SJCRH30 (cell line): ENCODE data around the gene CACNA2D3. TPM values are rescaled to one million over a fixed set of nuclear protein-coding genes. Genes with fewer than 3 reads are reported as not detected.

Experiments
- DNase-seq, 2 experiments: peaks; one replicate each; pipeline ENCODE4 v3.0.0-alpha.2; 2015 to 2020
- H3K27ac ChIP-seq: fragments of 250-450 bp; sonication (Bioruptor Pico); 2 replicates; pipeline ENCODE4 v1.5.1; 2020; ENCODE audit warnings: mild to moderate bottlenecking, moderate library complexity
- H3K27me3 ChIP-seq: fragments of 250-450 bp; sonication (Bioruptor Pico); 2 replicates; pipeline ENCODE4 v1.5.1; 2020; ENCODE audit warnings: mild to moderate bottlenecking, moderate library complexity
- H3K36me3 ChIP-seq: fragments of 250-450 bp; sonication (Bioruptor Pico); 2 replicates; pipeline ENCODE4 v1.5.1; 2020; ENCODE audit warnings: mild to moderate bottlenecking, moderate library complexity
- H3K4me1 ChIP-seq: fragments of 250-450 bp; sonication (Bioruptor Pico); 2 replicates; pipeline ENCODE4 v1.5.1; 2020; ENCODE audit warnings: mild to moderate bottlenecking, moderate library complexity
- H3K4me3 ChIP-seq: fragments of 250-450 bp; sonication (Bioruptor Pico); 2 replicates; pipeline ENCODE4 v1.5.1; 2020; ENCODE audit warnings: mild to moderate bottlenecking, moderate library complexity
- H3K9me3 ChIP-seq: fragments of 250-450 bp; sonication (Bioruptor Pico); replicated peaks from 2 replicates; pipeline ENCODE4 v1.5.1; 2020; ENCODE audit warnings: mild to moderate bottlenecking, moderate library complexity
- total RNA-seq: library from RNA; depleted of rRNA; stranded (reverse); fragments of >200 nt; shearing (Covaris generic); gene quantifications from 2 replicates; pipeline ENCODE4 v1.2.3, GENCODE V29; 2014

The CACNA2D3 gene
- total RNA-seq, 1 experiment from 2014 or later, result 0.22 TPM

DNA sequence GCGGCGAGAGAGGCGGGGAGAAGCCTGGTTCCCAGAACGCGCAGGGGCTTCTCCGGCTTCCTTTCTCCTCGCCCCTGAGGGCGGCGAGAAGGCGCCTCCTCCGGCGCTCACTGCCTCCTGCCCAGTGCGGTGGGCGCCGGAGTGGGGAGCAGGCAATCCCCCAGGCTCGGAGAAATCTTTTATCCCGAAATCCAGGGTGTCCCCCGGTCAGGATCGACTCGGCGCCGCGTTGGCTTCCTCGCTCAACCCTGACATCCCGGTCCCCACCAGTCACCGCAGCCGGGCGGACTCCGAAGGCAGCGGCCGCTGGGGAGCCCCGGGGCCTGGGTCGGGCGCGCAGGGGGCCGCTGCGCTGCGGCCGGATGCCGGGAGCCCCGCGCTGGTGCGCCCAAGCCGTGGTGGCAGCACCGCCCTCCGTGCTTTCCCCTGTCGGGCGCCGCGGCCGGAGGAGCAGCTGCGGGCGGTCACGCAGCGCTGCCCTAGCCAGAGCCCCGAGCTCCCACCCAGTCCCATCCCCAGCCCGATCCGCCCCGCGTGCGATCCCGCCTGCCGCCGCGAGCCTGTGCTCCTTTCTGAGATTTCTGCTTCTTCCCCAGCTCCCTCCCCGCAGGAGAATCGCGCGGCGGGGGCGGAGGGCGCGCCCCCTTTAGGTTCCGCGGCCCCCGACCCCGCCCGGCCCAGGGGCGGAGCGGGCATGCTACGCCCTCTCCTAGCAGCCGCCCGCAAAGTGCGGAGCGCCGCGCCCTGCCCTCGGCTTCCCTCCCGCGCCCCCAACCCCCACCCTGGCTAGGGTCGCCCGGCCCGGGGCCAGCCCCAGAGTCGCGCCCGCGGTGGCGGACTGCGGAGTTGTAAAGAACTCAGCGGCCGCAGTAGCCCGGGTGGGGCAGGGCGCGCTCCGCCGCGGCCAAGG, 683 bp upstream of the CACNA2D3 start:
- Histone ChIP-seq H3K36me3 (no peaks in the 10 kb centered on the region), H3K27ac (no peak overlapping the region), H3K4me1 (no peaks in the 10 kb centered on the region), H3K4me3 (no peak overlapping the region), H3K9me3 (no peaks in the 10 kb centered on the region), H3K27me3 (no peaks in the 10 kb centered on the region)
- DNase-seq, result no peak

DNA sequence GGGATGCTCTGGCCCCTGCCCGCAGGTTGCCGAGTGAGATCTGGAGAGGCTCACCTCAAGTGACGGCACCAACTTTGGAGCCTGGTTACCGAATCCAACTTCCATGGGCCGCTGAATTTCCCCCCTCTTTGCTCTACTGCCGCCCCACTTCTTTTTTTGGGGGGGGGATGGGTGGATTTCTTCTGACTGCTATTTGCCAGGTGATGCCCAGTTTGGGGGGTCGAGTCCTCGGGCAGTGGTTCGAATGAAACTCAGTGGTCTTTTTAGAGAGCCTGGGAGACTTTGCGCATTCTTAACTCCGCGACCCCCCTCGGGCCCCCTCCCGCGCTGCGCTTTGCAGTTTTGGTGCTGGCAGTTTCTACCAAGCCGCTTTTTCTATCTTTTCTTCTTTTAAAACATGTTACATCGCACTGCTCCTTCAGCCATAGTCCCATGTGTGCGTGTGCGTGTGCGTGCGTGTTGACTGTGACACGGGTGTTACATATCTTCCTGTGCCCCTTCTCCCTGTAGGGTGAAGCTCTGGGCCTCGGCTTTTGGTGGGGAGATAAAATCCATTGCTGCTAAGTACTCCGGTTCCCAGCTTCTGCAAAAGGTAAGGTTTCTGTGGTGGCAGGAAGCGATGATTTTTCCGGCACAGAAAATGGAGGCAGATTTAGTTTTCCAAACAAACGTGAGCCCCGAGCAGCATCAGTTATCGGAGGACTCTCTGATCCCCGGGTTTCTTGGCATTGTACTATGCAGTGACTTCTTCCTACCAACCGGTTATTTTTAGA, 837 bp downstream of the CACNA2D3 start:
- Histone ChIP-seq H3K36me3 (no peaks in the 10 kb centered on the region), H3K4me3 (no peak overlapping the region), H3K27me3 (no peaks in the 10 kb centered on the region), H3K9me3 (no peaks in the 10 kb centered on the region), H3K27ac (no peak overlapping the region), H3K4me1 (no peaks in the 10 kb centered on the region)
- DNase-seq, result no peak

DNA sequence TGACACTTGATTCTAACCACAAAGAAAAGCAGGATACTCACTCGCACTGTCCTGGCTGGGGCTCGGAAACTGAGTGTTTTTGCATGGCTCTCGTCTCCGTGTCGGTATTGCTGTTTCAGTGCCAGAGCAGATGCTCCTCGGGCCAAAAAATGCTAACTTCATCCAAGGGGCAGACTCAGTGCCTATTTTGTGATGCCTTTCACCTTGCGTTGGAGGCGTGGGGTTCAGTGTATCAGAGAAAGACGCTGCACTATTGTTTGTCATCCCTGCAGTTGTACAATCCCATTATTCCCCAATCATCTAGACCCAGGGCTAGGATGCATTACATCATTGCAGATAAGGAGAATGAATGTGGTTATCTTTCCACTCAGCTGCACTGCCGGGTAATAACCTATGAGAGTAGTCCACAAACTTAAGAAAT, 1.4 kb downstream of the CACNA2D3 start:
- H3K4me3 ChIP-seq, result no peak overlapping the region
- H3K4me1 ChIP-seq, result no peaks in the 10 kb centered on the region
- H3K9me3 ChIP-seq, result no peaks in the 10 kb centered on the region
- H3K27me3 ChIP-seq, result no peaks in the 10 kb centered on the region
- no peaks in the 10 kb centered on the region for H3K36me3 ChIP-seq
- no peak for DNase-seq
- H3K27ac ChIP-seq, result no peak overlapping the region

DNA sequence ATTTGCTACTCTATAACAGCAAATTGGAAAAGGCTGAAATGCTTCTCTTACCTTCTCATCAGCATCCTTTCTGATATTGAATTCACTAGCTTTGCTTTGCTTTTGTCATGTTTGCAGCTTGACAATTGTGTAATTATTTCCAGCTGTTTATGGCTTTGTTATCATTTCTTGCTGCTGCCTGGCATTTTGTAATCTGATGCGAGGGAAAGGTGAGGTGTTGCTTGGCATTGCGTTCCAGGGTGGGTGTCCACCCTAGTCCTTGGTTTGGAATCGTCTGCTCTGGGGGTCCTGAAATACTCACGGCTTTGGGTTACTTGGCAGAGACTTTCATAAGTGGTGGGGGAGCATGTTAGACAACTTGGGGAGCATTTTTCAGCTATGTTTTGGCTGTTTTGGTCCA, 2.9 kb downstream of the CACNA2D3 start:
- Histone ChIP-seq H3K36me3 (no peaks in the 10 kb centered on the region), H3K4me1 (no peaks in the 10 kb centered on the region), H3K9me3 (no peaks in the 10 kb centered on the region), H3K27me3 (no peaks in the 10 kb centered on the region), H3K4me3 (no peak overlapping the region), H3K27ac (no peak overlapping the region)
- no peak for DNase-seq

DNA sequence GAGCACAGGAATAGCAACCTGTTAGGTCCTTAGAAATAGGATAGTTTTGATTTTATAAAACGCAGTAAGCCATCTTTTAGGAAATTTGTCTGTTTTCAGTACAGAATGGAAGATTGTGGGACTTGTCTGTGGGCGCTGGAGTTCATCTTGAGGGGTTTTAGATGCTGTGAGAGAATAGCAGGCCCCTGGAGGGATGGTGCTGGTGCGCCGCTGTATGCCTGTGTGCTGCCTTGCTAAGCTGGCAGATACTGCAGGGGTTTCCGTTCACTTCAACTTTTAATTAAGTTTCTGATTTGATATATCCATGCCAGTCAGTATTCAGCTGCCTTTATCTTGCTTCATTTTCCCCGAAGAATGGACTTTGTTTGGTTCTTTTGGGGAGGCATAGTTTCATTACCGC, 4.2 kb downstream of the CACNA2D3 start:
- no peaks in the 10 kb centered on the region for H3K27me3 ChIP-seq
- no peak overlapping the region for H3K4me3 ChIP-seq
- no peaks in the 10 kb centered on the region for H3K4me1 ChIP-seq
- no peak overlapping the region for H3K27ac ChIP-seq
- no peaks in the 10 kb centered on the region for H3K9me3 ChIP-seq
- H3K36me3 ChIP-seq, result no peaks in the 10 kb centered on the region
- no peak for DNase-seq

DNA sequence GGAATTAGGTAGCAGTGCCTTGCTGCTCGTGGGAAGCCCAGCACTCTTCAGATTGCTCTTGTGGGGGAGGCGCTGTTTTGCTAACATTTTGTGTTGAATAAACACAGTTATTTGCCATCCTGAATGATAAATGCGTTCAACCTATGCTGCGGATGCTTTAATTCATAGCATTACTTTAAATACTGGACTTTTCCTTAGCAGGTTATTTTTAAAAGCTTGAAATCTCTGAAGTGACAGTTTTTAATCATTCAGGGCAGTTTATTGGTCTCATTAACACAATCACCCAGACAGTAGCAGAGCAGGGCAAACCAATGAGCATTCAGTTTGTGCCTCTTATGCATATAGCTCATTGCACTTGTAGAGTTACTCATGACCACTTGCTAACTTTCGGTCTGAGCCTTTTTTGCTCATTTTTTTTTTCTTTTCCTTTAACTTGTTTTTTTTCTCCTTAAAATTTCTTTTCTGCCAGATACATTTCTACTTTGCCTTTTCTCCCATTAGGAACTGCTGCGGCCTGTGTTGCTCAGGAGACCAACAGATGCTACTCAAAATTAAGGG, 5.2 kb downstream of the CACNA2D3 start:
- no peak for DNase-seq
- H3K27ac ChIP-seq, result no peak overlapping the region
- H3K27me3 ChIP-seq, result no peaks in the 10 kb centered on the region
- no peaks in the 10 kb centered on the region for H3K36me3 ChIP-seq
- H3K9me3 ChIP-seq, result no peaks in the 10 kb centered on the region
- no peak overlapping the region for H3K4me3 ChIP-seq
- no peaks in the 10 kb centered on the region for H3K4me1 ChIP-seq

DNA sequence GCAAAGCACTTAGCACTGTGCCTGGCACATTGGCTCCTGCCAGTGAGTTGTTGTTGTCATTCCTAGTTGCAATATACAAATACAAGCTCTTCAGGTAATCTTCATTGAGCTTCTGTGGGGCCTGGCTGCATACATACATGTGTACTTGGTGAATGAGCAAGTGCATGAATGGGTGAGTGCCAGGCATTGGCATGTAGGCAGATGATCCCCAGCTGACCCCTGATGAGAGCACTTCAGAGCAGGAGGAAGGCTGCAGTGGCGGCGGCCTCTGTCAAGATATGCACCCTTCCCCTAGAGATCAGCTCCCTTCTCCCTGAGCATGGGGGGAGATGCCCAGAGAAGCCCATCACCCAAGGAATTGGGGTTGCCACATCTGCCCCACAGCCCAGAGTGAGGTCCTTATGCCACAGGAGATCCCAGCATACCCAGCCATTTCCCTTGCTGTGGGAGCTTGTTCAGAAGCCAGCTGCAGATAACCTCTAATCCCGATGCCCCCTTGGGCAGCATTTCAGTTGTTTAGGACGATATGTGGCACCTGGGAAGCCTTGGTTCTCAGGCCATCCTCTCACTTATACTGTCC, 8.8 kb downstream of the CACNA2D3 start:
- H3K9me3 ChIP-seq, result no peaks in the 10 kb centered on the region
- H3K36me3 ChIP-seq, result no peaks in the 10 kb centered on the region
- no peaks in the 10 kb centered on the region for H3K27me3 ChIP-seq
- H3K27ac ChIP-seq, result no peak overlapping the region
- no peak overlapping the region for H3K4me3 ChIP-seq
- DNase-seq, result no peak
- no peaks in the 10 kb centered on the region for H3K4me1 ChIP-seq

DNA sequence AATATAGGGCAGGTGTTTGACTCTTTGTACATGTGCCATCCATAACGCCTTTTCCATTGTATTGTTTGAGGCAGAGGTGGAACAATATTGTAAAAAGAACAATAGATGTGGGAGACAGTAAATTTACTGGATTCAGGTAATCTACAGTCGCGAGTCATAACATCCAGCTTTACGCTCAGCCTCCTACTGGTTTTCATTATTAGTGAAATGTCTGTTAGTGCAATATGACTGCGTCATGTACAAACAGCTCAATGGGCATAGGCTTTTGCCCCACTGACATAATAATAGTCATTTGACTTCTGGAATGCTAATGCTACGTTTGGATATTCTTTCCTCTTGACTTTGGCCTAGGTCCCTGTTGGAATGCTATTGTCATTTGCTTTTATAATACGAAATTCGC, 9.5 kb downstream of the CACNA2D3 start:
- Histone ChIP-seq H3K4me3 (no peak overlapping the region), H3K9me3 (no peaks in the 10 kb centered on the region), H3K36me3 (no peaks in the 10 kb centered on the region), H3K27ac (no peak overlapping the region), H3K4me1 (no peaks in the 10 kb centered on the region), H3K27me3 (no peaks in the 10 kb centered on the region)
- DNase-seq, result no peak

DNA sequence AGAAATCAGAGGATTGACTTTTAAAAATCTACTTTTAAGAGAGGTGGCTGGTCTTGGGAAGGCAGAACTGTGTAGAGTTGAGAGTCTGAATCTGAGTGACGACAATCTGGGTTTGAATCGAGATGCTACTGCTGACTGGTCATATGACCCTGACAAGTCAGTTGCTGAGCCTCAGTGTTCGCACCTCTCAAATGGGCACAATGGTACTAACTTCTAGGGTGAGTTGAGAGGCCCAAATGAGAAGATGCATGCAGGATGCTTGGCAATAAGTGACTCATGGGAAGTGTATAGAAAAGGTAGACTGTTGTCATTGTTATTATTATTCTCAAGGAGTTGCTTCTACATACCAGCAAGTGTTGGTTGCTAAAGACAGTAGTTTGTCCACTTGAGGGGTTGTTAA, 10.3 kb downstream of the CACNA2D3 start:
- Histone ChIP-seq H3K4me1 (no peaks in the 10 kb centered on the region), H3K27ac (no peak overlapping the region), H3K27me3 (no peaks in the 10 kb centered on the region), H3K4me3 (no peak overlapping the region), H3K9me3 (no peaks in the 10 kb centered on the region), H3K36me3 (no peaks in the 10 kb centered on the region)
- no peak for DNase-seq

DNA sequence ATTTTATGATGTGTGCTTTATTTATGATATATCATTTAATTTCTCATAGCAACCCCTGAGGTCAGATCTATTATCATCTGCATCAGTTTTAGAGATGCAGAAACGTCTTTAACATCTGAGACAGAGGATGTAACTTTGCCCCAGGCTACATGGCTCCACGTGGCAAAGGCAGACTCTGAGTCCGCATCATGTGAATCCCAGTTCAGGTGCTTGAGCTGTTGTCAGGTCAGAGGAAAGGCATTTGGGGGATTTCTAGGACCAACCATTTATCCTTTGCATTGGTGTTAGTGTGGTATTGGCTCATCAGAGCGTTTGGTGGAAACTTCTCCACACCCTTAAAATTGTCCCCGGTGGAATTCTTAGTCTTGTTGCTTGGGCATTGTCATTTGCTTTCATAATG, 10.8 kb downstream of the CACNA2D3 start:
- H3K27ac ChIP-seq, result no peak overlapping the region
- no peaks in the 10 kb centered on the region for H3K27me3 ChIP-seq
- no peak for DNase-seq
- H3K36me3 ChIP-seq, result no peaks in the 10 kb centered on the region
- no peaks in the 10 kb centered on the region for H3K4me1 ChIP-seq
- no peaks in the 10 kb centered on the region for H3K9me3 ChIP-seq
- H3K4me3 ChIP-seq, result no peak overlapping the region

DNA sequence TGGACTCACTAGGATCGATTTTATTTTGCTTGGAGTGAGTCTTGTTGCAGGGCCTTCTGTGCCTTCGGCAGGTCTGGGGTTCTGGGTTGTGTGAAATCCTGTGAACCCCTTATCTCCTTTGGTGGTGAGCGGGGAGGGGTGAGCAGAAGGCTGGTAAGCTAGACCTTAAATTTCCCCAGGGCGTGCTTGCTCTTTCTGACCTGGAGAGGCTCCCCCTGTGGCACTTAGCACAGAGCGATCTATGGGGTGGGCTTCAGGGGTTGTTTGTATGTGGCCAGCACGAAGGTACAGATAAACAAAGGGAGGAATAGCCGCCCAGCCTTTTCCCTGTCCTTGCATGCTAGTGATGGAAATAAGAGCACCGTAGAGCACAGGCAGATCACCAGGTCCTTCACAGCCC, 11.8 kb downstream of the CACNA2D3 start:
- no peak for DNase-seq
- Histone ChIP-seq H3K4me3 (no peak overlapping the region), H3K27me3 (no peaks in the 10 kb centered on the region), H3K4me1 (no peaks in the 10 kb centered on the region), H3K27ac (no peak overlapping the region), H3K9me3 (no peaks in the 10 kb centered on the region), H3K36me3 (no peaks in the 10 kb centered on the region)

DNA sequence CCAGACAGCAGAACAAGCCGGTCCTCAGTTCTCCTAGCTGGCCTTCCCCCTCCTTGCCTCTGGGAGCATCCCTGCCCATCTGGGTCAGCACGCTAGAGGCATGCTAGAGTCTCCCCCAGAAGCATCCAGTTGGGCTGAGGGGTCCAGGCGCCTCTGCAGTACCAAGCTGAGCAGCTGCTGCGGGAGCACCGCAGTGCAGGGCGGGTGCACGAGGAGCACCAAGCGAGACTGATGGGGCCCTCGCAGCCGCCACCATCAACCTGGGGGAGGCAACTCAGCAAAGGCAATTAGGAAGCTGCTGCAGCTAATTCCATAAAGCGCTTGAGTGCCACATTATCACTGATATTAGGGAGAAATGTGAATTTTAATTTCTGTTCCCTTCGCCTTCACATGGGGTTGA, 12.4 kb downstream of the CACNA2D3 start:
- no peaks in the 10 kb centered on the region for H3K4me1 ChIP-seq

DNA sequence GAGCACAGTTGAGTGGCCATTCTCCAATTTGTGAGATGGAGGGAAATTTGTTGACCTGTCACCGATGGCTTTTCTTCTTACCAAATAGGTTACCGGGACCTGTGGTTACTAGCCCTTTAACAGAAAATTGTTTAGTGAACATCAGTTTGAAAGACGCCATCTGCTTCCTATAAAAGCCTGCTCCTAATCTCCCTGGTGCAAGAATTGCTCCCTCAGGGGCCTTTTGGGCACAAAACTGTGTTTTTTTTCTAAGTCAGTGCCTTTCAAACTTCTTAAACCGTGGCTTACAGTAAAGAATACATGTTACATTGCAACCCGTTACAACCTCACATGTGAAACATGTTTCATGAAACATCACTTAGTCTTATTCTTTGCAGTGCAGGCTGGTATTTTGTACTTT, 15.0 kb downstream of the CACNA2D3 start:
- Histone ChIP-seq H3K4me3 (no peak overlapping the region), H3K27me3 (no peaks in the 10 kb centered on the region), H3K27ac (no peak overlapping the region), H3K4me1 (no peaks in the 10 kb centered on the region), H3K36me3 (no peaks in the 10 kb centered on the region), H3K9me3 (no peaks in the 10 kb centered on the region)
- DNase-seq, result no peak

More for the DNA sequence above, 12.4 kb downstream of the CACNA2D3 start:
- Histone ChIP-seq H3K36me3 (no peaks in the 10 kb centered on the region), H3K27ac (no peak overlapping the region), H3K4me3 (no peak overlapping the region), H3K9me3 (no peaks in the 10 kb centered on the region), H3K27me3 (no peaks in the 10 kb centered on the region)
- DNase-seq, result no peak

DNA sequence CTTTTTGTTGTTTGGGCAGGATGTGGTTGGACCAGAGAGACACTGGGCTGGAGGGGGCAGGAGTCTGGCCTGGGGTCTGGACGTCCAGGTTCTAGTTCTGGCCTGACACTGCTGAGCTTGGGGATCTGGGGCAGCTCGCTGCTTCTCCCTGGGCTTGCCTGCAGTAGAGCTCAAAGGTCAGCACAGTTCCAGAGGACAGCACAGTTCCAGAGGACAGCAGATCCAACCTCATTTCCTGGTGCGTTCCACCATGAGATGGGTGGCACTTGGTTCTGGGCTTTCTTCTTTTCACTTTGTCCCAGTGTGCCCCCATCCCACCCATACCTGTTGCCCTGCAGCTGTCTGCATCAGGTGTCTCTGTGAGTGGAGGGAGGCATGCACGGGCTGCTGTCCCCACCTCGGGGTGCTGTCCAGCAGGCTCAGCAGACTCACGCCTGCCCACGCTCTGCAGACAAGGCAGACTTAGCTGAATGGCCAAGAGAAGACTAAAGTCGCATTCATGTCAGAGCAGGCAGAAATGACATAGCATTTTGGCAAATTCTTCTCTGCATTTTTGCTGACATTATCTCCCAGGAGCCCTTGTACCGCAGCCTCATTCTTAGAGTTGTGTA, 16.7 kb downstream of the CACNA2D3 start:
- Histone ChIP-seq H3K4me3 (no peak overlapping the region), H3K36me3 (no peaks in the 10 kb centered on the region), H3K9me3 (no peaks in the 10 kb centered on the region), H3K4me1 (no peaks in the 10 kb centered on the region), H3K27me3 (no peaks in the 10 kb centered on the region), H3K27ac (no peak overlapping the region)
- DNase-seq, result no peak

DNA sequence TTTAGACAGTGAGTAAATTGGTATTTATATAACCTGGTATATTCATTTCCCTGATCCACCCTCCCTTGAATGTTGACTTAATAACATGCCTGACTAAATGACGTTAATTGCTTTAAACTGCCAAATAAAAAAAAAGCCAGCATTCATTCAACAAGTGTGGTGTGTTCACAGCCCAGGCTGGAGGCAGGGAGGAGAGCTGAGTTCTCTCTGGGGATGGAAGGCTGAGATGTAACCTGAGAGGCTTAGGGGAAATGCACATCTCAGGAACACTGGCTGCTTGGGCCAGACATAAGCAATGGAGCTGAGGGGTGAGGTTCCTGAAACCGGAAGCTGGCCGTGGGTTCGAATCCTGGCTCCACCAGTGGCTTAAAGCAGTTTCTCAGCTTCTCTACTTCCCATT, 17.3 kb downstream of the CACNA2D3 start:
- Histone ChIP-seq H3K27ac (no peak overlapping the region), H3K36me3 (no peaks in the 10 kb centered on the region), H3K27me3 (no peaks in the 10 kb centered on the region), H3K9me3 (no peaks in the 10 kb centered on the region), H3K4me1 (no peaks in the 10 kb centered on the region), H3K4me3 (no peak overlapping the region)
- DNase-seq, result no peak
